ENCODE measurements around the gene HRC.

The HRC gene

GRCh38 chr19:49157445-49158224 is 2.4 kb upstream of the HRC start, which contains the start of gene TRPM4:
Gene TRPM4, plus strand, starts transcription at chr19:49157792. Its CDS starts 75 bp downstream, at chr19:49157867.
- DNase-seq (ENCODE audit: low read depth, low spot score) = peak; percentile 57
- peaks cover 6% of the 10 kb centered on the region for H3K4me1 ChIP-seq (ENCODE audit: insufficient read depth, insufficient read length)
- H3K36me3 ChIP-seq (ENCODE audit: insufficient read depth, insufficient read length, low read length) = no peaks in the 10 kb centered on the region
- H3K27me3 ChIP-seq (ENCODE audit: insufficient read depth, insufficient read length) = peaks cover 22% of the 10 kb centered on the region
- H3K9ac ChIP-seq (ENCODE audit: insufficient read length, low read depth) = peak within 1 kb of the TSS; percentile 82
- H3K4me3 ChIP-seq (ENCODE audit: insufficient read length, low read depth) = peak within 1 kb of the TSS; percentile 68
- no peak for TF ChIP-seq YY1 (IDR thresholded peaks at IDR 0.05; ENCODE audit: insufficient read depth, insufficient read length)
- no peak for TF ChIP-seq SUZ12 (IDR thresholded peaks at IDR 0.05; ENCODE audit: extremely low read depth, insufficient read depth, insufficient read length)
- TF ChIP-seq ZNF274 (IDR thresholded peaks at IDR 0.05; ENCODE audit: low read depth, low read length) = no peak
- no peaks in the 10 kb centered on the region for H3K9me3 ChIP-seq (ENCODE audit: insufficient read depth, low read length)

- peaks cover 22% of the 10 kb centered on the region for H3K27me3 ChIP-seq (ENCODE audit: insufficient read depth, insufficient read length)
- H3K36me3 ChIP-seq (ENCODE audit: insufficient read depth, insufficient read length, low read length) = no peaks in the 10 kb centered on the region
- no peaks in the 10 kb centered on the region for H3K9me3 ChIP-seq (ENCODE audit: insufficient read depth, low read length)
- no peak for DNase-seq (ENCODE audit: low read depth, low spot score)
- no peak overlapping the region for H3K4me3 ChIP-seq (ENCODE audit: insufficient read length, low read depth)
- no peak overlapping the region for H3K9ac ChIP-seq (ENCODE audit: insufficient read length, low read depth)
- H3K4me1 ChIP-seq (ENCODE audit: insufficient read depth, insufficient read length) = peaks cover 6% of the 10 kb centered on the region
- TF ChIP-seq YY1 (IDR thresholded peaks at IDR 0.05; ENCODE audit: insufficient read depth, insufficient read length) (no peak), SUZ12 (IDR thresholded peaks at IDR 0.05; ENCODE audit: extremely low read depth, insufficient read depth, insufficient read length) (no peak), ZNF274 (IDR thresholded peaks at IDR 0.05; ENCODE audit: low read depth, low read length) (no peak)
Observed at GRCh38 chr19:49155820-49156346, 687 bp upstream of the HRC start.

- no peak for TF ChIP-seq YY1 (IDR thresholded peaks at IDR 0.05; ENCODE audit: insufficient read depth, insufficient read length)
- no peak for TF ChIP-seq ZNF274 (IDR thresholded peaks at IDR 0.05; ENCODE audit: low read depth, low read length)
- TF ChIP-seq SUZ12 (IDR thresholded peaks at IDR 0.05; ENCODE audit: extremely low read depth, insufficient read depth, insufficient read length) = no peak
- H3K9ac ChIP-seq (ENCODE audit: insufficient read length, low read depth) = no peak overlapping the region
- no peaks in the 10 kb centered on the region for H3K9me3 ChIP-seq (ENCODE audit: insufficient read depth, low read length)
- H3K36me3 ChIP-seq (ENCODE audit: insufficient read depth, insufficient read length, low read length) = no peaks in the 10 kb centered on the region
- DNase-seq (ENCODE audit: low read depth, low spot score) = no peak
- peaks cover 22% of the 10 kb centered on the region for H3K27me3 ChIP-seq (ENCODE audit: insufficient read depth, insufficient read length)
- peaks cover 9% of the 10 kb centered on the region for H3K4me1 ChIP-seq (ENCODE audit: insufficient read depth, insufficient read length)
- no peak overlapping the region for H3K4me3 ChIP-seq (ENCODE audit: insufficient read length, low read depth)
Observed at GRCh38 chr19:49154279-49154678, 917 bp downstream of the HRC start.

- no peak overlapping the region for H3K4me3 ChIP-seq (ENCODE audit: insufficient read length, low read depth)
- H3K9me3 ChIP-seq (ENCODE audit: insufficient read depth, low read length) = no peaks in the 10 kb centered on the region
- no peak for TF ChIP-seq SUZ12 (IDR thresholded peaks at IDR 0.05; ENCODE audit: extremely low read depth, insufficient read depth, insufficient read length)
- TF ChIP-seq YY1 (IDR thresholded peaks at IDR 0.05; ENCODE audit: insufficient read depth, insufficient read length) = no peak
- no peak for TF ChIP-seq ZNF274 (IDR thresholded peaks at IDR 0.05; ENCODE audit: low read depth, low read length)
- no peak for DNase-seq (ENCODE audit: low read depth, low spot score)
- peaks cover 12% of the 10 kb centered on the region for H3K4me1 ChIP-seq (ENCODE audit: insufficient read depth, insufficient read length)
- no peaks in the 10 kb centered on the region for H3K36me3 ChIP-seq (ENCODE audit: insufficient read depth, insufficient read length, low read length)
- H3K9ac ChIP-seq (ENCODE audit: insufficient read length, low read depth) = no peak overlapping the region
- H3K27me3 ChIP-seq (ENCODE audit: insufficient read depth, insufficient read length) = peaks cover 22% of the 10 kb centered on the region
Observed at GRCh38 chr19:49153167-49153809, 1.9 kb downstream of the HRC start.

- TF ChIP-seq SUZ12 (IDR thresholded peaks at IDR 0.05; ENCODE audit: extremely low read depth, insufficient read depth, insufficient read length) (no peak), ZNF274 (IDR thresholded peaks at IDR 0.05; ENCODE audit: low read depth, low read length) (no peak), YY1 (IDR thresholded peaks at IDR 0.05; ENCODE audit: insufficient read depth, insufficient read length) (no peak)
- no peaks in the 10 kb centered on the region for H3K9me3 ChIP-seq (ENCODE audit: insufficient read depth, low read length)
- H3K4me1 ChIP-seq (ENCODE audit: insufficient read depth, insufficient read length) = peaks cover 14% of the 10 kb centered on the region
- no peaks in the 10 kb centered on the region for H3K36me3 ChIP-seq (ENCODE audit: insufficient read depth, insufficient read length, low read length)
- no peak for DNase-seq (ENCODE audit: low read depth, low spot score)
- no peak overlapping the region for H3K9ac ChIP-seq (ENCODE audit: insufficient read length, low read depth)
- no peak overlapping the region for H3K4me3 ChIP-seq (ENCODE audit: insufficient read length, low read depth)
- peaks cover 20% of the 10 kb centered on the region for H3K27me3 ChIP-seq (ENCODE audit: insufficient read depth, insufficient read length)
Observed at GRCh38 chr19:49152119-49152550, 3.1 kb downstream of the HRC start.

GRCh38 chr19:49151267-49152118 is 3.7 kb downstream of the HRC start:
- DNase-seq (ENCODE audit: low read depth, low spot score) = no peak
- Histone ChIP-seq H3K9ac (ENCODE audit: insufficient read length, low read depth) (no peak overlapping the region), H3K36me3 (ENCODE audit: insufficient read depth, insufficient read length, low read length) (no peaks in the 10 kb centered on the region), H3K4me3 (ENCODE audit: insufficient read length, low read depth) (peak overlapping the region; percentile 78), H3K9me3 (ENCODE audit: insufficient read depth, low read length) (no peaks in the 10 kb centered on the region), H3K27me3 (ENCODE audit: insufficient read depth, insufficient read length) (peaks cover 20% of the 10 kb centered on the region), H3K4me1 (ENCODE audit: insufficient read depth, insufficient read length) (peaks cover 14% of the 10 kb centered on the region)
- no peak for TF ChIP-seq ZNF274 (IDR thresholded peaks at IDR 0.05; ENCODE audit: low read depth, low read length)
- no peak for TF ChIP-seq YY1 (IDR thresholded peaks at IDR 0.05; ENCODE audit: insufficient read depth, insufficient read length)
- no peak for TF ChIP-seq SUZ12 (IDR thresholded peaks at IDR 0.05; ENCODE audit: extremely low read depth, insufficient read depth, insufficient read length)
